Cardiac muscle cell (in vitro differentiated cells and primary cell): Measurements from ENCODE around the gene OR2T12. TPM values are rescaled to one million over a fixed set of nuclear protein-coding genes. Genes with fewer than 3 reads are reported as not detected.
"Not testable (repeated sequence)": the region's sequence is repeated elsewhere in the genome, so short reads cannot be mapped to it uniquely, and the experiment has no call there.

Experiments
- DNase-seq, 2 donors: peaks; one replicate each; pipeline versions ENCODE4 v3.0.0 to v3.0.0-alpha.2; 2010 to 2017; ENCODE audit warnings: low read depth in 1 of 2, low spot score in 1 of 2
- H3K27ac ChIP-seq: fragments of 200-600 bp; sonication (generic); 2 replicates; pipeline ENCODE4 v1.5.1; 2016
- H3K27me3 ChIP-seq: fragments of 200-600 bp; sonication (generic); 2 replicates; pipeline ENCODE4 v1.6.0; 2016; ENCODE audit warnings: control low read depth
- H3K36me3 ChIP-seq: fragments of 200-600 bp; sonication (generic); 2 replicates; pipeline ENCODE4 v1.5.1; 2016; ENCODE audit warnings: control low read depth
- H3K4me1 ChIP-seq: fragments of 200-600 bp; sonication (generic); 2 replicates; pipeline ENCODE4 v1.8.1; 2017; ENCODE audit warnings: low read depth, mild to moderate bottlenecking, mixed run types
- H3K4me3 ChIP-seq: fragments of 200-600 bp; sonication (generic); 2 replicates; pipeline ENCODE4 v1.5.1; 2016; ENCODE audit warnings: mild to moderate bottlenecking
- H3K9me3 ChIP-seq: fragments of 200-600 bp; sonication (generic); 2 replicates; pipeline ENCODE4 v1.5.1; 2017; ENCODE audit warnings: low read depth, mild to moderate bottlenecking, control low read depth
- polyA plus RNA-seq: library from polyadenylated mRNA; unstranded; fragments of >200 nt; fragmentation: Nextera tagmentation; extraction: Ambion mirVana; gene quantifications from 2 replicates; pipeline ENCODE4 v1.2.1, GENCODE V29; 2016
- total RNA-seq: library from RNA; depleted of rRNA; stranded (reverse); fragments of >200 nt; gene quantifications from 2 replicates; pipeline ENCODE4 v1.2.3, GENCODE V29; 2016
- TF ChIP-seq, protein P1 (sequence below): IDR thresholded peaks from 2 replicates; pipeline ENCODE4 v1.5.1; 2012; ENCODE audit warnings: low read depth, mild to moderate bottlenecking, low read length

The OR2T12 gene
- total and polyA plus RNA-seq, 2 experiments from 2014 or later, result not detected

DNA sequence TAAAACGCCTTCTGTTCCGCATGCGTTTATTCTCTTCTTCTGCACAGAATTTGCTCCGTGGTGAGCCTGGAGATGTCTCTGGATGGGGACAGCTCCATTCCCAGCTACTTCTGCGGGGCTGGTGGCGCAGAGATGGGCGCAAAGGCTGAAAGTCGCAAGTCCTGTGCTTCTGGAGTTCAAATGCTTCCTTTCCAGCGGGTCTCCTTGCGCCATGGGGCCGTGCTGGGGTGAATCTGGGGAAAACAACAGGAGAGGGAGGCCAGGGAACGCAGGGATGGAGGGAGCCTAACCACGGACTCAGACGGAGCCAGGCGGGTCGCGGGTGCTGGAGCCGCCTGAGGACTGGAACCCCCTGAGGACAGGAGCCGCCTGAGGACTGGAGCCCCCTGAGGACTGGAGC is 2.9 kb upstream of the OR2T12 start:
- Histone ChIP-seq H3K4me3 (no peak overlapping the region), H3K27ac (no peak overlapping the region), H3K27me3 (no peaks in the 10 kb centered on the region), H3K9me3 (peaks cover 4% of the 10 kb centered on the region), H3K36me3 (no peaks in the 10 kb centered on the region), H3K4me1 (no peaks in the 10 kb centered on the region)
- DNase-seq, result no peak
- TF ChIP-seq, protein P1, sequence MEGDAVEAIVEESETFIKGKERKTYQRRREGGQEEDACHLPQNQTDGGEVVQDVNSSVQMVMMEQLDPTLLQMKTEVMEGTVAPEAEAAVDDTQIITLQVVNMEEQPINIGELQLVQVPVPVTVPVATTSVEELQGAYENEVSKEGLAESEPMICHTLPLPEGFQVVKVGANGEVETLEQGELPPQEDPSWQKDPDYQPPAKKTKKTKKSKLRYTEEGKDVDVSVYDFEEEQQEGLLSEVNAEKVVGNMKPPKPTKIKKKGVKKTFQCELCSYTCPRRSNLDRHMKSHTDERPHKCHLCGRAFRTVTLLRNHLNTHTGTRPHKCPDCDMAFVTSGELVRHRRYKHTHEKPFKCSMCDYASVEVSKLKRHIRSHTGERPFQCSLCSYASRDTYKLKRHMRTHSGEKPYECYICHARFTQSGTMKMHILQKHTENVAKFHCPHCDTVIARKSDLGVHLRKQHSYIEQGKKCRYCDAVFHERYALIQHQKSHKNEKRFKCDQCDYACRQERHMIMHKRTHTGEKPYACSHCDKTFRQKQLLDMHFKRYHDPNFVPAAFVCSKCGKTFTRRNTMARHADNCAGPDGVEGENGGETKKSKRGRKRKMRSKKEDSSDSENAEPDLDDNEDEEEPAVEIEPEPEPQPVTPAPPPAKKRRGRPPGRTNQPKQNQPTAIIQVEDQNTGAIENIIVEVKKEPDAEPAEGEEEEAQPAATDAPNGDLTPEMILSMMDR, result no peak

DNA sequence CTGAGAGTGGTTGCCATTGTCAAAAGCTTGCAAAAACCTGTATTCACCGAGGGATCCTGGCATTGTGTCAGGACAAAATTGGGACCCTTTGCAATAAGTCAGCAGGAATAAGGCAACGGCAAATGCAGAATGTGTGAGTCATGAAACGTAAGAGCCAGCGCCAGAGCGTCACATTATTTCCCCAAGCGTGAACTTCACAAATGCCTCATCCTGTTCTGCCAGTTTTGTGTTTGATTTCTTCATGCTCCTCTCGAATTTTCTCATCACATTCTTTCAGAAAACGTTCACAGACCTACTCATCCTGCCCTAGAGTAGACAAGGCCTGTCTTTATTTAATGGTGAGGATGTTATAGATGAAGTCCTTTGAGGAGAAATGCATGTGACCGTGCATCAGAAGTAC is 2.4 kb upstream of the OR2T12 start:
- not testable (repeated sequence) for DNase-seq, H3K36me3 ChIP-seq, H3K9me3 ChIP-seq, H3K27me3 ChIP-seq, H3K4me3 ChIP-seq, H3K27ac ChIP-seq, H3K4me1 ChIP-seq

DNA sequence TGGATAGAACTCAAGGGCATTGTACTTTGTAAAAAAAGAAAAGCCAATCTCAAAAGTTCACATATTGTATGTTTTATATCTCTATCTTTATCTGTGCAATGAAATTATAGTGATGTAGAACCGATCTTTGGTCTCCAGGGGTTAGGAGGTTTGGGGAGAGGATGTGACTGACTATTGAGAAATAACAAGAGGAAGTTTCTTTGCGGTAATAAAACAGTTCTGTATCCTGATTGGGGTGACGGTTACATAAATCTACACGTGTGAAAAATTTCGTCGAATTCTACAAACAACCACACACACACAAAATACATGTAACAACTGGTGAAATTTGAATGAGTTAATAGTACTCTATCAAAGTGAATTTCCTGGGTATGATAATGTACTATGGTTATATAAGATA is 14.8 kb downstream of the OR2T12 start:
- Histone ChIP-seq H3K9me3 (no peaks in the 10 kb centered on the region), H3K36me3 (no peaks in the 10 kb centered on the region), H3K4me1 (no peaks in the 10 kb centered on the region), H3K27me3 (no peaks in the 10 kb centered on the region), H3K27ac (no peak overlapping the region), H3K4me3 (no peak overlapping the region)
- TF ChIP-seq, protein P1, result no peak
- DNase-seq, result no peak

DNA sequence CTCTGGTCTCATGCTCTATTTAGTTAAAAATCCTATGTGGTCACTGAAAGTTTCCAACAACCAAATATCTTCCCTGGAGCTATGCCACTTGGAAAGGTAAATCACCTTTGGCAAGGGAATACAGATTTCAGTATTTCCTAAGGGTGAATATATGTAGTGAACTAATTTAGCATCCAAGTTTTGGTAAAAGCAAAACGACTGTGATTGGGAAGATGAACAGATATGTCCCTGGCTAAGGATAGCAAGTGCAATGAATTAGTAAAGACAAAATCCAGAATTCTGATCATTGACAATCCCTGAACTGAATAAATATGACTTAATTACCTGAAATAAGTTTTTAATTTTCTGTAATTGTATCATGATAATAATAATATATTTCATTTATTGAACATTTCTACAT is 25.3 kb downstream of the OR2T12 start, which contains the start of gene OR2T33:
Gene OR2T33 (minus strand): TSS at position 101 of the 400 bp plus-strand sequence. CDS start 4,162 bp downstream, outside the sequence.
- Histone ChIP-seq H3K4me3 (no peak within 1 kb of the TSS), H3K9me3 (peaks cover 3% of the 10 kb centered on the region), H3K4me1 (no peaks in the 10 kb centered on the region), H3K36me3 (no peaks in the 10 kb centered on the region), H3K27me3 (no peaks in the 10 kb centered on the region), H3K27ac (no peak within 1 kb of the TSS)
- no peak for DNase-seq
- TF ChIP-seq, protein P1, result no peak

DNA sequence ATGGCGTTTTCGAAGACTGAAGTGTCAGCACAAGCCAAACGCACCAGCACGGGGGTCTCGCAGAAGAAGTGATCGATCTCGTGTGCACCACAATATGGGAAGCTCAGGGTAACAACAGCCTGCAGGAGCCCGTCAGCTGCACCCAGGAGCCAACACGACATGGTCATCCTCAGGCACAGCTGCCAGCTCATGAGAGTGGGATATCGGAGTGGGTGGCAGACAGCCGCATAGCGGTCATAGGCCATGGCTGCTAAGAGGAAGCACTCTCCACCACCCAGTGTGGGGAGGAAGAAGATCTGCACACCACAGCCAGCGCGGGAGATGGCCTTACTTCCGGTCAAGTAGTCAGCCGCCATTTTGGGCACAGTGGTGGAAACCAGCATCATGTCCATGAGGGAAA is 30.0 kb downstream of the OR2T12 start:
- H3K27ac ChIP-seq, H3K9me3 ChIP-seq, H3K4me1 ChIP-seq, DNase-seq, H3K4me3 ChIP-seq, H3K27me3 ChIP-seq, H3K36me3 ChIP-seq: not testable (repeated sequence)

DNA sequence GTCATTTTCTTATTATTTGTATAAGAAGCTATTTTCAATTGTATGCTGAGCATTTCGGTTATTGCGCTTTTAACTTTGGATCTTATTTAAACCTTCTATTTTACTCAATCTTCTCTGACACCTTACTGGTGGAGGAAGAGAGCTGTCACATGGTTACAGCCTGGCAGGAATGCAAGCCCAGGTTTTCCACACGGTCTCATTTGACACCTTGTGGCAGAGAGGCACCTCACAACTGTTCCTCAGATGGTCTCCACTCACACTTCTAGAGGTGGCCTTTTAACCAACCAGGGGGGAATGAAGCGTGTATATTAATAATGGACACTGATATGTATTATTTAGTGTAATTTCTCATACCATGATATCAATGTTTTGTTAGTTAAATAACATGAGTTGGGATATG is 35.0 kb downstream of the OR2T12 start:
- no peaks in the 10 kb centered on the region for H3K36me3 ChIP-seq
- H3K4me3 ChIP-seq, result no peak overlapping the region
- H3K9me3 ChIP-seq, result peaks cover 5% of the 10 kb centered on the region
- TF ChIP-seq, protein P1, result no peak
- H3K4me1 ChIP-seq, result no peaks in the 10 kb centered on the region
- H3K27me3 ChIP-seq, result no peaks in the 10 kb centered on the region
- no peak for DNase-seq
- H3K27ac ChIP-seq, result no peak overlapping the region

DNA sequence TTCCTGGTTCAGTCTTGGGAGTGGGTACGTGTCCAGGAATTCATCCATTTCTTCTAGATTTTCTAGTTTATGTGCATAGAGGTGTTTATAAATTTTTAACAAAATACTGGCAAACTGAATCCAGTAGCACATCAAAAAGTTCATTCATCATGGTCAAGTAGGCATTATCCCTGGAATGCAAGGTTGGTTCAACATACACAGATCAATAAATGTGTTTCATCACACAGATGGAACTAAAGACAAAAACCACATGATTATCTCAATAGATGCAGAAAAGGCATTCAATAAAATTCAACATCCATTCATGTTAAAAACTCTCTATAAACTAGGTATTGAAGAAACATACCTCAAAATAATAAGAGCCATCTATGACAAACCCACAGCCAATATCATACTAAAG is 43.9 kb downstream of the OR2T12 start:
- not testable (repeated sequence) for DNase-seq, H3K9me3 ChIP-seq, H3K36me3 ChIP-seq, H3K4me1 ChIP-seq, H3K27ac ChIP-seq, H3K27me3 ChIP-seq, H3K4me3 ChIP-seq
